Naive B cell (primary cell): ENCODE results near the gene MPZL2. TPM values are rescaled to one million over a fixed set of nuclear protein-coding genes. Genes with fewer than 3 reads are reported as not detected.

Experiments used
- ATAC-seq, 2 donors: fragments of 150-1000 bp; cut with Tn5 transposase; 2 replicates each; pipeline ENCODE4 v1.10.0; 2021; ENCODE audit warnings: low read depth in 2 of 2, mild to moderate bottlenecking in 2 of 2, moderate library complexity in 2 of 2
- DNase-seq: peaks from one replicate; pipeline ENCODE4 v3.0.0; 2022
- H3K27ac Mint-ChIP-seq, 6 donors: one replicate each; pipeline ENCODE4 v1.8.0; 2020 to 2022; ENCODE audit warnings: mild to moderate bottlenecking in 6 of 6, mixed read lengths in 6 of 6, moderate library complexity in 5 of 6, inconsistent platforms in 2 of 6
- H3K27me3 Mint-ChIP-seq, 3 donors: one replicate each; pipeline ENCODE4 v1.8.0; 2021 to 2022; ENCODE audit warnings: mixed read lengths in 3 of 3, mild to moderate bottlenecking in 1 of 3
- H3K36me3 Mint-ChIP-seq, 2 donors: one replicate each; pipeline ENCODE4 v1.8.0; 2020 to 2022; ENCODE audit warnings: mixed read lengths in 2 of 2, inconsistent platforms in 1 of 2, mild to moderate bottlenecking in 1 of 2
- H3K4me1 Mint-ChIP-seq, 3 donors: one replicate each; pipeline ENCODE4 v1.8.0; 2020 to 2022; ENCODE audit warnings: mixed read lengths in 3 of 3, inconsistent platforms in 1 of 3, mild to moderate bottlenecking in 1 of 3, moderate library complexity in 1 of 3
- H3K4me3 Mint-ChIP-seq, 8 donors: one replicate each; pipeline ENCODE4 v1.8.0; 2020 to 2022; ENCODE audit warnings: mild to moderate bottlenecking in 8 of 8, mixed read lengths in 8 of 8, moderate library complexity in 8 of 8, inconsistent platforms in 2 of 8
- H3K9me3 Mint-ChIP-seq, 7 donors: one replicate each; pipeline ENCODE4 v1.8.0; 2020 to 2022; ENCODE audit warnings: mixed read lengths in 7 of 7, mild to moderate bottlenecking in 5 of 7, inconsistent platforms in 2 of 7, moderate library complexity in 1 of 7
- polyA plus RNA-seq, 6 donors: library from polyadenylated mRNA; unstranded; fragments of 300-500 nt; fragmentation: Illumina TruSeq; gene quantifications; one replicate each; pipeline ENCODE4 v1.2.3, GENCODE V29; 2021; ENCODE audit warnings: low read depth in 6 of 6

MPZL2 gene
- polyA plus RNA-seq, 6 donors from 2014 or later, result not detected

DNA sequence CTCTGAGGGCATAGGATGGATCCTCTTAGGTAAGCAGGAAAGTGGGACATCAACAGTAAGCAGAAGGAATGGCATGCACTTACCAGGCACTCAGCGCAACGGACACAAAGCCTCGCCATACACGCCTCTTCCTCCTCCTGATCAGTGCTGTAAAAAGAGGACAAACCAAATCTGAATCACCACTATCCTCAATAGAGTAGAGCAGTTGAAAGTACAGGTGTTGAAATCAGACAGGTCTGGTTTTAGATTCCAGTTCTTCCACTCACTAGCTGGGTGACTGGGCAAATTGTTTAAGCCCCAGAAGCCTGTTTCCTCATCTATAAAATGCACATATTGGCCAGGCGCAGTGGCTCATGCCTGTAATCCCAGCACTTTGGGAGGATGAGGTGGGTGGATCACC is 30.7 kb downstream of the MPZL2 start:
- H3K27ac Mint-ChIP-seq, result no peak overlapping the region
- no peak for ATAC-seq
- H3K4me3 Mint-ChIP-seq, result no peak overlapping the region
- no peaks in the 10 kb centered on the region for H3K27me3 Mint-ChIP-seq
- peaks cover 8 to 17% (median 17%) of the 10 kb centered on the region in 3 donors for H3K4me1 Mint-ChIP-seq
- no peak for DNase-seq
- no peaks in the 10 kb centered on the region for H3K9me3 Mint-ChIP-seq
- peaks cover 9 to 24% of the 10 kb centered on the region in 2 donors for H3K36me3 Mint-ChIP-seq

GRCh38 chr11:118232659-118233058 is 31.4 kb downstream of the MPZL2 start:
- ATAC-seq, result no peak
- peaks cover 11 to 24% (median 24%) of the 10 kb centered on the region in 3 donors for H3K4me1 Mint-ChIP-seq
- peaks cover 9 to 23% of the 10 kb centered on the region in 2 donors for H3K36me3 Mint-ChIP-seq
- H3K27me3 Mint-ChIP-seq, result no peaks in the 10 kb centered on the region
- no peaks in the 10 kb centered on the region for H3K9me3 Mint-ChIP-seq
- no peak overlapping the region for H3K27ac Mint-ChIP-seq
- no peak for DNase-seq
- H3K4me3 Mint-ChIP-seq, result no peak overlapping the region

GRCh38 chr11:118231461-118231860 is 32.6 kb downstream of the MPZL2 start:
- no peaks in the 10 kb centered on the region for H3K27me3 Mint-ChIP-seq

GRCh38 chr11:118230088-118230487 is 34.0 kb downstream of the MPZL2 start:
- Mint-ChIP-seq H3K4me3 (no peak overlapping the region), H3K27me3 (no peaks in the 10 kb centered on the region), H3K9me3 (no peaks in the 10 kb centered on the region), H3K36me3 (peaks cover 9 to 18% of the 10 kb centered on the region in 2 donors), H3K27ac (peak overlapping the region in 1 of 6 donors; percentile 35), H3K4me1 (peaks cover 28 to 46% (median 41%) of the 10 kb centered on the region in 3 donors)
- DNase-seq (no peak), ATAC-seq (no peak)

More at GRCh38 chr11:118231461-118231860, 32.6 kb downstream of the MPZL2 start:
- DNase-seq, result no peak
- no peak overlapping the region for H3K4me3 Mint-ChIP-seq
- peaks cover 20 to 35% (median 33%) of the 10 kb centered on the region in 3 donors for H3K4me1 Mint-ChIP-seq
- peaks cover 9 to 23% of the 10 kb centered on the region in 2 donors for H3K36me3 Mint-ChIP-seq
- H3K27ac Mint-ChIP-seq, result no peak overlapping the region
- no peaks in the 10 kb centered on the region for H3K9me3 Mint-ChIP-seq
- ATAC-seq, result no peak

DNA sequence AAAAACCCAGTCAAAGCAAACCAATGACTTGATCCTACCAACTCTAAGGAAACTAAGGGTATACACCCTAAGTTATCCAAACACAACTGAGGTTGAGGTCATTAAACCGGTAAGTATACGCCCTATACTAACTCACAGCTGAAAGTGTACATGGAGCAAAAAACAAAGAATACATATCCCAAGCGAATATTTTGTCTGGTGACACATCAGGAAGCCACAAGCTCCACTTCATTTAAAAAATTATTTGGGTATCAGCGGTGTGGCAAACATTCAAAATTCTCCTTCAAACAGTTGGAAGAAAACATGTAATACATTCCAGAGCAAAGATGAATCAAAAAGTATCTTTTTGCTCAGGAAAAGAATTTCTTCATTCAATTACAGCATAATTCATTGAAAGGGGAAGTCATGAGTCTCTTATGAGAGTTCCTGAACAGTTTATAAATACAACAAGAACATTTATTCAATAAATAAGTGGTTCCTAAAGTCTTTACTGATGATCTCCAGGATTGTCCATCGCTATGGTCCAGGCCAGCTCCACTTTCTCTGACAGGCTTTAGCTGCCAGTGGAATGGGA is 34.7 kb downstream of the MPZL2 start:
- DNase-seq (no peak), ATAC-seq (no peak)
- Mint-ChIP-seq H3K36me3 (peaks cover 6 to 12% of the 10 kb centered on the region in 2 donors), H3K9me3 (no peaks in the 10 kb centered on the region), H3K4me1 (peaks cover 33 to 53% (median 49%) of the 10 kb centered on the region in 3 donors), H3K4me3 (peak overlapping the region in 6 of 8 donors; percentile 13 to 71 (median 64)), H3K27ac (peak overlapping the region; percentile 6 to 92 (median 72)), H3K27me3 (no peaks in the 10 kb centered on the region)

DNA sequence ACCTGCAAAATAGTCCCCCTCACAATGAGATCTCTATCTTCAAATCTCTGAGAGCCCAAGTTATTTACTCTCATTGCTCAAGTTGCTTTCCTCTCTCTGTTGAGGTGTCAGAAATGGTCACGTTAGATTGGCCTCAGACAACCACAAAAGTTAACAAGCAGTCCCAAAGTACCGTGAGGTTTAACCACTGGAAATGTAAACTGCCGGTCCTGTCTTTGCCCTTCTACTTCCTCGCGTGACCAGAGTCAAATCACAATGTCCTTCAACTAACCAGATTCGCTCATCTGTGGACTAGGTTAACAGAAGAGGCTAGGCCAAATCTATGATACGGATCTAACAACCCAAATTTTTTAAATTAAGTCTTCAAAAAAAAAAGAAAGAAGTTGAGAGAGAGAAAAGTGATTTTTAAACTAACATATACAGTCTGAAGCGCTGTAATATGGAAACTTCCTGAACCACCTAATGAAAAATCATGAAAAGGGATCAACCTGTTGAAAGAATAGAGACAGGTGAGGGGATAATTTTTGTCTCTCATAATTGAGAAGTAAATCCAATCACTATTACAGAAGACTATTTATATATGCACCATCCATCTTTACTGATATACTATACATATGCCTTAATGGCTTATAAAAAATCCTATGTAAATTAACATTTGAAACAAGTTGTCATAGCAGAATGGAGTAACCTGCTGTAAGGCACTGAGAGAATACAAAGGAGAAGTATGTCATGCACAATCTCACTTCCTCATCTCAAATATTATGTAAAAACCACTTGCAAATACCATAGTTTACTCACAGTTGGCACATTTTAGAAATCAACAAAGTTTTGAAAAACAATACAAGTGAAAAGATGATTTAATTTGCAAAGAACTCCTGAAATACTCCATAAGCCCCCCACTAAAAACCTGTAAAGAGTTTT is 36.0 kb downstream of the MPZL2 start:
- peak overlapping the region; percentile 87 to 98 (median 96) for H3K27ac Mint-ChIP-seq
- peaks cover 41 to 62% (median 58%) of the 10 kb centered on the region in 3 donors for H3K4me1 Mint-ChIP-seq
- H3K4me3 Mint-ChIP-seq, result peak overlapping the region; percentile 18 to 72 (median 53)
- DNase-seq (peak; percentile 59), ATAC-seq (peak; percentile 83 to 85)
- no peaks in the 10 kb centered on the region for H3K9me3 Mint-ChIP-seq
- H3K27me3 Mint-ChIP-seq, result peaks cover 0 to 9% (median 6%) of the 10 kb centered on the region in 3 donors
- H3K36me3 Mint-ChIP-seq, result peaks cover 0 to 5% of the 10 kb centered on the region in 2 donors

DNA sequence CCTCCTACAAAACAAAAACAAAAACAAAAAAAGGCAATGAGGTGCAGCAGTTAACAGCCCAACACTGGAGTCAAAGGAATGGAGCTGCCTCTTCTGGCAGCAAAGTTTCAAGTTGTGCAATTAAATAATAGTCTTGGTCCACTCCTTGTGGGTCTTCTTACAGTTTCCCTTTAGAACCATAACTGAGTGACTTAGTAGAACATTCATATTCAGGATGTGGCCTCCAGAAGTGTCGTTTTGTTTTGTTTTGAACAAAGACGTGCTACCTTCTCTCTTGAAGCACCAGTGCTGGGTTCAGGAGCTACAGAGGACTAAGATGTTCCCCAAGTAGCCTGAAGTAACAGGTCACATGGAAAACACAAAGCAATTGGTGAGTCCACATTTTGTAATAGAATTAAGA is 37.3 kb downstream of the MPZL2 start:
- Mint-ChIP-seq H3K27ac (peak overlapping the region in 4 of 6 donors; percentile 24 to 87 (median 50)), H3K4me1 (peaks cover 41 to 62% (median 58%) of the 10 kb centered on the region in 3 donors), H3K9me3 (no peaks in the 10 kb centered on the region), H3K27me3 (peaks cover 0 to 16% (median 6%) of the 10 kb centered on the region in 3 donors), H3K36me3 (no peaks in the 10 kb centered on the region), H3K4me3 (peak overlapping the region in 3 of 8 donors; percentile 26 to 63 (median 61))
- ATAC-seq (no peak), DNase-seq (no peak)

DNA sequence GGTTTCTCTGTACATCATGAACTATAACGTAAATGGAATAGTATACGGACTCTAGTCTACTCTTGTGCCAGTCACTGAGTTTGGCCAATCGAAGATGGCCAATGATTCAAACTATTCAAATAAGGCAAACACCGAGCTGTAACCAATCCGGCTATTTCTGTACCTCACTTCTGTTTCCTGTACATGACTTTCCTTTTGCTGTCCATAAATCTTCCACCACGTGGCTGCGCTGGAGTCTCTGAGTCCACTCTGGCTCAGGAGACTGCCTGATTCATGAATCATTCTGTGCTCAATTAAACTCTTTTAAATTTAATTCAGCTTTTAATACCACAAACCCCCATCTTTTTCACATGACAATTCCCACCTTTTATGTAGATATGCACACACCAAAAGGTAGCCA is 37.8 kb downstream of the MPZL2 start:
- H3K4me3 Mint-ChIP-seq, result peak overlapping the region in 3 of 8 donors; percentile 26 to 63 (median 61)

DNA sequence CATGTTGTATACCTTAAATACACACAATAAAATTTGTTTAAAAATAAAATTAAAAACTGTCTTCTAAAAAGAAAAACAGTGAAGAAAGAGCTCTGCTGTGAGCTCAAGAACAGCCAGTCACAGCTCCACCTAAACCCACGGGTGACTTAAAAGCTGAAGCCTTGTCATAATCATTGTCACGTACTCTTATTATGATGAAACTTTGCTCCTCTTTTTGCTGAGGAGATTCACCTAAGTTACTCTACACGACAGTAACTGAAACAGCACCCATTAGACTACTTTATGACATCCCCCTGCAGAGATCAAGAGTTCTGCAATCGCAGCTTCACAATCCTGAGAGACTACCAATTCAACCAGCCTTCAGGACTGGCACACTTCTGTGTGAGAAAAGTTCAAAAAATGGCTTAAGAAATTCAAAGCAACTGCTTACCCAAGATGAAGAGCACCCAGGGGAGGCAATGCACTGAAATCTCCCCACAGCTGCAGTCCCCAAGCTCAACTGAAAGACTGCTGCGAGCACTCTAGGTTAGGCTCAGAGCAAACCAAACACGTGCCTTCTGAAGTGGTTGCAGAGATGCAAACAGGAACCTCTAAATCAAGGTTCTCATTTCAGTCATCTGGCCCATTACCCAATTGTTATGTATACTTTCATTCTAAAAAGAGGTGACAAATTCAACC is 39.4 kb downstream of the MPZL2 start, which contains the start of gene JAML:
TSS of gene JAML (minus strand) at position 501 of the 678 bp plus-strand sequence. CDS start 10,145 bp downstream, outside the sequence.
- H3K4me3 Mint-ChIP-seq, result peak within 1 kb of the TSS in 3 of 8 donors; percentile 23 to 81 (median 79)
- DNase-seq (peak; percentile 23), ATAC-seq (peak; percentile 45 to 55)
- no peaks in the 10 kb centered on the region for H3K9me3 Mint-ChIP-seq
- peaks cover 40 to 60% (median 54%) of the 10 kb centered on the region in 3 donors for H3K4me1 Mint-ChIP-seq
- peak within 1 kb of the TSS in 1 of 6 donors; percentile 58 for H3K27ac Mint-ChIP-seq
- peaks cover 7 to 29% (median 13%) of the 10 kb centered on the region in 3 donors for H3K27me3 Mint-ChIP-seq
- no peaks in the 10 kb centered on the region for H3K36me3 Mint-ChIP-seq

More for the DNA sequence above, 37.8 kb downstream of the MPZL2 start:
- H3K27ac Mint-ChIP-seq, result peak overlapping the region in 2 of 6 donors; percentile 25 to 74
- ATAC-seq (no peak), DNase-seq (no peak)
- peaks cover 0 to 16% (median 6%) of the 10 kb centered on the region in 3 donors for H3K27me3 Mint-ChIP-seq
- peaks cover 41 to 62% (median 58%) of the 10 kb centered on the region in 3 donors for H3K4me1 Mint-ChIP-seq
- H3K9me3 Mint-ChIP-seq, result no peaks in the 10 kb centered on the region
- H3K36me3 Mint-ChIP-seq, result no peaks in the 10 kb centered on the region

DNA sequence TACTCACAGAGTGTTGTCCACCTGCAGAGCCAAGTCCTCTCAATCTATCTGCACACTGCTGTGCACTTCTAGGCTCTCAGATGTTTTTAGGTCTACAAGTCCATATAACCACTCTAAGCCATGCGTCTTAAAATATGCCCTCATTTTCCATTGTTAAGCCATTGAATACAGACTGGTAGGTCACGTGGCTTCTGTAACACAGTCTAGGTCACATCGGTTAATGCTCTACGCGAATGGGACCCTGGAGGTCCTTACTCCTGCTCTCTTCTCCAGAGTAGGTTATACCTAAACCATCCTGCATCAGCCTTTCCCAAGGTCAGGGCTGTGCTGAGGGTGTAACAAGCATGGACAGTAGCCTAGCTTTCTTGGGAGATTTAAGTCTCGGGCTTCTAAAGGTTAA is 40.1 kb downstream of the MPZL2 start:
- H3K4me1 Mint-ChIP-seq, result peaks cover 33 to 53% (median 48%) of the 10 kb centered on the region in 3 donors

DNA sequence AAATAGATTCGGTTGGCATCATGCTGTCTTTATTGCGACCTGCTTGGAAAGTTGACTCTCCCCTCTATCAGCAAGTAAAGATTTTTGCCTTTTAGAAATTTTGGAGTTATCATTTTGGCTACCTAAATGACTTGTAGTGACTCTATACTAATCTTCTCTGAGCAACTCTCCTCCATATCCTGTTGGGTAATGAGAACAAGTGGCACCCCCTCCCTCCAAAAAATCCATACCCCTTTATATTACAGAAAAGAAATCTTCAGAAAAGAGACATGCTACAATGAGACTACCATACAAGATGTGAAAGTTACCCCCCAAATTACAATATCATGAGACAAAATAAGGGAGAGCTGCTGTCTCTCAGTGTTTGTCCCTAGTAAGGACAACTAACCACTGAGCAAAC is 40.5 kb downstream of the MPZL2 start:
- ATAC-seq (no peak), DNase-seq (no peak)
- H3K27ac Mint-ChIP-seq, result peak overlapping the region in 1 of 6 donors; percentile 17
- H3K4me3 Mint-ChIP-seq, result peak overlapping the region in 2 of 8 donors; percentile 58 to 81
- H3K4me1 Mint-ChIP-seq, result peaks cover 33 to 49% (median 44%) of the 10 kb centered on the region in 3 donors
- no peaks in the 10 kb centered on the region for H3K36me3 Mint-ChIP-seq
- H3K27me3 Mint-ChIP-seq, result peaks cover 17 to 39% (median 24%) of the 10 kb centered on the region in 3 donors
- no peaks in the 10 kb centered on the region for H3K9me3 Mint-ChIP-seq

More for the DNA sequence above, 40.1 kb downstream of the MPZL2 start:
- Mint-ChIP-seq H3K27ac (no peak overlapping the region), H3K36me3 (no peaks in the 10 kb centered on the region), H3K4me3 (peak overlapping the region in 3 of 8 donors; percentile 10 to 81 (median 58)), H3K27me3 (peaks cover 13 to 35% (median 20%) of the 10 kb centered on the region in 3 donors), H3K9me3 (no peaks in the 10 kb centered on the region)
- no peak for ATAC-seq
- no peak for DNase-seq

DNA sequence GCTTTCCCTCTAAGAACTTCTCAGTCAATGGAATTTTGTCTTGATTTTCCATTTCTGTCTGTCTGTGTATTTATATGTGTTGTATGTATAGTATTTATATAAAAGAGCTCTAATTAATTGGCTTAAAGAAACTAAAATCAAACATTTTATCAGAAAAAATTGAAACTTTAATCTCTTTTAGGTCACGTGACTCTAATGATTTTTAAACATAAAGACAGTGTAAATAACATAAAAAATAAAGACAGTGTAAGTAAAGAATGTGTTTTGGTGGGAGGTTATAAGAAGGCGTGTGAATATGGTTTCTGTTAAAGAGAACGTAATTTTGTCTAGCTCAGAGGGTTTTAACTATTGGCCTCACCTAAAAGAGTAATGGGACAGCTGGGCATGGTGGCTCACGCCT is 41.7 kb downstream of the MPZL2 start:
- DNase-seq, result no peak
- Mint-ChIP-seq H3K4me3 (no peak overlapping the region), H3K36me3 (no peaks in the 10 kb centered on the region), H3K27me3 (peaks cover 23 to 39% (median 35%) of the 10 kb centered on the region in 3 donors), H3K4me1 (peaks cover 28 to 38% (median 38%) of the 10 kb centered on the region in 3 donors), H3K9me3 (no peaks in the 10 kb centered on the region), H3K27ac (no peak overlapping the region)
- ATAC-seq, result no peak

GRCh38 chr11:118221419-118221818 is 42.7 kb downstream of the MPZL2 start:
- no peak for DNase-seq
- H3K36me3 Mint-ChIP-seq, result no peaks in the 10 kb centered on the region
- no peaks in the 10 kb centered on the region for H3K9me3 Mint-ChIP-seq
- H3K4me3 Mint-ChIP-seq, result no peak overlapping the region
- no peak overlapping the region for H3K27ac Mint-ChIP-seq
- ATAC-seq, result no peak
- peaks cover 23 to 39% (median 35%) of the 10 kb centered on the region in 3 donors for H3K27me3 Mint-ChIP-seq
- peaks cover 21 to 30% (median 29%) of the 10 kb centered on the region in 3 donors for H3K4me1 Mint-ChIP-seq
